K562 (cell line): ENCODE data around the gene ARHGAP32. TPM values are rescaled to one million over a fixed set of nuclear protein-coding genes. Genes with fewer than 3 reads are reported as not detected.

ENCODE experiments used
- DLX4 ChIP-seq: fragments of 250-450 bp; sonication (Bioruptor Pico); IDR thresholded peaks from 2 replicates; pipeline ENCODE4 v1.6.1; 2021; ENCODE audit warnings: mild to moderate bottlenecking
- ELF4 ChIP-seq: fragments of 450-650 bp; formaldehyde crosslinking; IDR thresholded peaks from 2 replicates; pipeline ENCODE4 v1.4.0; 2022; ENCODE audit warnings: missing genetic modification characterization
- FOXA1 ChIP-seq: fragments of 450-650 bp; IDR thresholded peaks from 2 replicates; pipeline ENCODE4 v1.6.1; 2016; ENCODE audit warnings: mild to moderate bottlenecking, borderline replicate concordance
- MYBL2 ChIP-seq, 2 experiments: fragments of 450-650 bp in 1 of 2; sonication (generic) in 1 of 2; formaldehyde crosslinking in 1 of 2; IDR thresholded peaks; 2 replicates each; pipeline versions ENCODE4 v1.6.1 to v1.8.1; 2017 to 2022; ENCODE audit warnings: borderline replicate concordance in 1 of 2, inconsistent platforms in 1 of 2, low read depth in 1 of 2, mild to moderate bottlenecking in 1 of 2, missing genetic modification reagents in 1 of 2, moderate library complexity in 1 of 2
- PYGO2 ChIP-seq: fragments of 450-650 bp; IDR thresholded peaks from 2 replicates; pipeline ENCODE4 v1.6.1; 2016; ENCODE audit warnings: mild to moderate bottlenecking, missing genetic modification characterization, moderate library complexity, missing compliant biosample characterization
- SMARCE1 ChIP-seq: fragments of 450-650 bp; IDR thresholded peaks from 2 replicates; pipeline ENCODE4 v1.7.1; 2016; ENCODE audit warnings: mild to moderate bottlenecking
- UBTF ChIP-seq, 2 experiments: IDR thresholded peaks; 2 replicates each; pipeline ENCODE4 v1.6.1; 2012; ENCODE audit warnings: improper control_type of control experiment in 2 of 2, low read depth in 2 of 2, low read length in 2 of 2, borderline replicate concordance in 1 of 2
- ZBTB12 ChIP-seq: fragments of 250-450 bp; sonication (Bioruptor Pico); IDR thresholded peaks from 2 replicates; pipeline ENCODE4 v1.4.0; 2020
- polyA plus RNA-seq, 8 experiments: library from polyadenylated mRNA; depleted of rRNA in 4 of 8; stranded (reverse) in 5 of 8; unstranded in 3 of 8; fragments of >200 nt; fragmentation: Nextera tagmentation in 2 of 8; fragmentation: Illumina TruSeq in 1 of 8; extraction: Ambion mirVana in 2 of 8; extraction: Trizol in 1 of 8; gene quantifications; 2 replicates each; pipeline versions ENCODE4 v1.2.1 to v1.2.3, GENCODE V29; 2011 to 2014; ENCODE audit warnings: inconsistent platforms in 1 of 8, missing spikeins in 1 of 8
- total RNA-seq, 7 experiments: library from RNA; depleted of rRNA in 6 of 7; stranded (reverse); fragments of >200 nt in 6 of 7; fragmentation: Illumina TruSeq in 2 of 7; extraction: Trizol in 2 of 7; gene quantifications; 2 replicates each; pipeline versions ENCODE4 v1.2.1 to v1.2.3, GENCODE V29; 2011 to 2021; ENCODE audit warnings: low replicate concordance in 1 of 7

Gene ARHGAP32
- total and polyA plus RNA-seq, 9 of the 15 experiments (the other 6 are each of a cell fraction or from before 2014, with no cell fraction given) = 0.18 TPM; not detected in 8

- no peak for TF ChIP-seq PYGO2 (tag)
- no peak for TF ChIP-seq SMARCE1
- TF ChIP-seq ELF4 (CRISPR knock-in tag) = no peak
- TF ChIP-seq MYBL2 (IDR thresholded peaks at IDR 0.05; ENCODE audit: low read depth) = no peak
- TF ChIP-seq MYBL2 (CRISPR knock-in tag; IDR thresholded peaks at IDR 0.05; ENCODE audit: borderline replicate concordance) = no peak
- no peak for TF ChIP-seq FOXA1
- no peak for TF ChIP-seq DLX4 (CRISPR knock-in tag)
- TF ChIP-seq UBTF (IDR thresholded peaks at IDR 0.05; ENCODE audit: borderline replicate concordance in 1 of 2, low read depth in 2 of 2, low read length in 2 of 2) = no peak
- TF ChIP-seq ZBTB12 (CRISPR knock-in tag) = no peak
Measured at GRCh38 chr11:129034001-129034400, 158.1 kb downstream of the ARHGAP32 start (continued).
